ENCODE measurements around the gene CUBN. TPM values are rescaled to one million over a fixed set of nuclear protein-coding genes. Genes with fewer than 3 reads are reported as not detected.

CUBN gene
- total RNA-seq, 2 donors from 2014 or later: 2.6 to 3.6 TPM

DNA sequence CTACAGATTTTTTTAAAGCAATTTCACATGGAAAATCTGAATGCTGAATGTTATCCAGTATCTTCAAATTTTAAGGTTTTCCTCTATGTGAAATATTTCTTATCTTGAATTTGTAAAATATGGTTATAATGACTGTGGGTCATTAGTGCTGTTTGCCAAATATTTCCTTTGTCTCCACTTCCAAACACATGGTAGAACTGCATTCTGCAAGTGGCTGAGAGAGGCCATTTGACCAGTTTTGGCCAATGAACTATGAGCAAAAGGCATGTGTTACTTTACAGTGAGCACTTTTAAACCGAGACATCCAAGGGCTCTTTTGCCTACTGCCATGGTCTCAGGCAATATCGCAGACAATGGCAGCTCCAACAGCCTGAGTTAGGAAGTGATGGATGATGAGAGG, 195.2 kb downstream of the CUBN start:
- no peaks in the 10 kb centered on the region for H3K9me3 ChIP-seq
- ATAC-seq (no peak), DNase-seq (no peak)
- H3K4me3 ChIP-seq: no peak overlapping the region
- no peaks in the 10 kb centered on the region for H3K27me3 ChIP-seq
- TF ChIP-seq, protein P1, sequence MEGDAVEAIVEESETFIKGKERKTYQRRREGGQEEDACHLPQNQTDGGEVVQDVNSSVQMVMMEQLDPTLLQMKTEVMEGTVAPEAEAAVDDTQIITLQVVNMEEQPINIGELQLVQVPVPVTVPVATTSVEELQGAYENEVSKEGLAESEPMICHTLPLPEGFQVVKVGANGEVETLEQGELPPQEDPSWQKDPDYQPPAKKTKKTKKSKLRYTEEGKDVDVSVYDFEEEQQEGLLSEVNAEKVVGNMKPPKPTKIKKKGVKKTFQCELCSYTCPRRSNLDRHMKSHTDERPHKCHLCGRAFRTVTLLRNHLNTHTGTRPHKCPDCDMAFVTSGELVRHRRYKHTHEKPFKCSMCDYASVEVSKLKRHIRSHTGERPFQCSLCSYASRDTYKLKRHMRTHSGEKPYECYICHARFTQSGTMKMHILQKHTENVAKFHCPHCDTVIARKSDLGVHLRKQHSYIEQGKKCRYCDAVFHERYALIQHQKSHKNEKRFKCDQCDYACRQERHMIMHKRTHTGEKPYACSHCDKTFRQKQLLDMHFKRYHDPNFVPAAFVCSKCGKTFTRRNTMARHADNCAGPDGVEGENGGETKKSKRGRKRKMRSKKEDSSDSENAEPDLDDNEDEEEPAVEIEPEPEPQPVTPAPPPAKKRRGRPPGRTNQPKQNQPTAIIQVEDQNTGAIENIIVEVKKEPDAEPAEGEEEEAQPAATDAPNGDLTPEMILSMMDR (IDR thresholded peaks at IDR 0.05): no peak
- H3K4me1 ChIP-seq: no peaks in the 10 kb centered on the region
- no peak overlapping the region for H3K27ac ChIP-seq
- intact Hi-C loops (cut with DNase I): no loop called here
- WGBS, 2 donors: 82 to 90% methylated on average over 2 of the region's 2 CpGs
- H3K36me3 ChIP-seq (replicated peaks in 1 of 2; ENCODE audit: insufficient read depth in 1 of 2, low read depth in 2 of 2): no peaks in the 10 kb centered on the region

DNA sequence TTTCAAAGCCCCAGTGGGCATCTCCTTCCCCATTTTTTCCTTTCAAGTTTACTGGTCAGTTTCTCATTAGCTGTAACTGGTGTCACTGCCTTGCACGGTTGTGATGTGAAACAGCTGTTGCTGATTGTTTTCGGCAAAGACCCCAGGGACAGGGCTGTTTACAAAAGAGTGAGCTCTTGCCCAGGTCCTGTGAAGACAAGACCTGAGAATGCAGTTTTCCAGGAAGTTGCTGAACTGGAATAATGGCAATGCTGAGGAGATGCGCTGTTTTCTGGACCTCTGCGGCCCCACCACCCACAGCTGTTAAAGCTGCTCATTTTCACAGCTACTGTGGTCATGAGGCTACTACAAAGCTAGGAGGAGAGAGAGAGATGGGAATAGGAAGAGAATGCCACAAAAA, 195.8 kb downstream of the CUBN start:
- intact Hi-C loops (cut with DNase I): no loop called here
- Histone ChIP-seq H3K4me1 (no peaks in the 10 kb centered on the region), H3K9me3 (no peaks in the 10 kb centered on the region), H3K27ac (no peak overlapping the region), H3K36me3 (replicated peaks in 1 of 2; ENCODE audit: insufficient read depth in 1 of 2, low read depth in 2 of 2) (no peaks in the 10 kb centered on the region), H3K27me3 (no peaks in the 10 kb centered on the region), H3K4me3 (no peak overlapping the region)
- no peak for DNase-seq
- 81 to 83% methylated on average over 4 of the region's 4 CpGs for WGBS, 2 donors
- TF ChIP-seq POLR2A (IDR thresholded peaks at IDR 0.05): no peak
- TF ChIP-seq, protein P1 (IDR thresholded peaks at IDR 0.05): no peak
- ATAC-seq: no peak

GRCh38 chr10:16931930-16932329, 197.7 kb downstream of the CUBN start:
- Histone ChIP-seq H3K9me3 (no peaks in the 10 kb centered on the region), H3K36me3 (replicated peaks in 1 of 2; ENCODE audit: insufficient read depth in 1 of 2, low read depth in 2 of 2) (no peaks in the 10 kb centered on the region), H3K27ac (no peak overlapping the region), H3K4me3 (no peak overlapping the region), H3K27me3 (no peaks in the 10 kb centered on the region), H3K4me1 (no peaks in the 10 kb centered on the region)
- no peak for TF ChIP-seq POLR2A (IDR thresholded peaks at IDR 0.05)
- TF ChIP-seq, protein P1 (IDR thresholded peaks at IDR 0.05): no peak
- 61 to 64% methylated on average over 5 of the region's 5 CpGs for WGBS, 2 donors
- DNase-seq: no peak
- intact Hi-C loops (cut with DNase I): no loop called here
- ATAC-seq: no peak

GRCh38 chr10:16930540-16930939, 199.1 kb downstream of the CUBN start:
- no peaks in the 10 kb centered on the region for H3K9me3 ChIP-seq
- ATAC-seq (no peak), DNase-seq (no peak)
- intact Hi-C loops (cut with DNase I): no loop called here
- no peak overlapping the region for H3K4me3 ChIP-seq
- no peak for TF ChIP-seq POLR2A (IDR thresholded peaks at IDR 0.05)
- TF ChIP-seq, protein P1 (IDR thresholded peaks at IDR 0.05): no peak
- no peaks in the 10 kb centered on the region for H3K4me1 ChIP-seq
- no peak overlapping the region for H3K27ac ChIP-seq
- WGBS, 2 donors: 84 to 93% methylated on average over 2 of the region's 2 CpGs
- no peaks in the 10 kb centered on the region for H3K27me3 ChIP-seq
- H3K36me3 ChIP-seq (replicated peaks in 1 of 2; ENCODE audit: insufficient read depth in 1 of 2, low read depth in 2 of 2): no peaks in the 10 kb centered on the region

DNA sequence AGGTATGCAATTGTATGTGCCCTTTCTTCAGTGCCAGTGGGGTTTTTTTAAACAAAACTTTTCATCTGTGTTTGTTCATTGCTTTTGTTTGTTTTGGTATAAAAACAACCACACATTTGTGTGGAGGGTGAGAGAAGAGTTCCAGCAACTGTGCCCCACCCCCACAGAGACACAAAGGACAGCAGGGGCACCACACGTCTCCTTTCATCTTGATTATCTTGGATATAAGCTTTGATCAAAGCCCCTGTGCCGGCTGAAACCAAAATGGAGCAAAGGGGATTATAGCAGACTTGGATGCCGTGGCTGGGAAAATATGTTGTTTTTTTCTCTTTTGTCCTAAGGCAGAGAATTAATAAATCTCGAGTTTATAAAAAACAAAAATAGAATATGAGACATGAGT, 200.5 kb downstream of the CUBN start:
- TF ChIP-seq, protein P1 (IDR thresholded peaks at IDR 0.05): no peak
- Histone ChIP-seq H3K27me3 (no peaks in the 10 kb centered on the region), H3K4me1 (no peaks in the 10 kb centered on the region), H3K27ac (no peak overlapping the region), H3K36me3 (replicated peaks in 1 of 2; ENCODE audit: insufficient read depth in 1 of 2, low read depth in 2 of 2) (no peaks in the 10 kb centered on the region), H3K4me3 (no peak overlapping the region), H3K9me3 (no peaks in the 10 kb centered on the region)
- 63 to 68% methylated on average over 4 of the region's 4 CpGs for WGBS, 2 donors
- intact Hi-C loops (cut with DNase I): no loop called here
- no peak for DNase-seq
- no peak for ATAC-seq
